HG03175 (cell line): ENCODE measurements around the gene DDIT4.
"Not testable (repeated sequence)": the region's sequence is repeated elsewhere in the genome, so short reads cannot be mapped to it uniquely, and the experiment has no call there.

Source experiments
- ATAC-seq: cut with Tn5 transposase; IDR thresholded peaks from one replicate; pipeline ENCODE4 v1.9.1; 2021; ENCODE audit warnings: mild to moderate bottlenecking, moderate library complexity; ENCODE audit not compliant: unreplicated experiment

DDIT4 gene

DNA sequence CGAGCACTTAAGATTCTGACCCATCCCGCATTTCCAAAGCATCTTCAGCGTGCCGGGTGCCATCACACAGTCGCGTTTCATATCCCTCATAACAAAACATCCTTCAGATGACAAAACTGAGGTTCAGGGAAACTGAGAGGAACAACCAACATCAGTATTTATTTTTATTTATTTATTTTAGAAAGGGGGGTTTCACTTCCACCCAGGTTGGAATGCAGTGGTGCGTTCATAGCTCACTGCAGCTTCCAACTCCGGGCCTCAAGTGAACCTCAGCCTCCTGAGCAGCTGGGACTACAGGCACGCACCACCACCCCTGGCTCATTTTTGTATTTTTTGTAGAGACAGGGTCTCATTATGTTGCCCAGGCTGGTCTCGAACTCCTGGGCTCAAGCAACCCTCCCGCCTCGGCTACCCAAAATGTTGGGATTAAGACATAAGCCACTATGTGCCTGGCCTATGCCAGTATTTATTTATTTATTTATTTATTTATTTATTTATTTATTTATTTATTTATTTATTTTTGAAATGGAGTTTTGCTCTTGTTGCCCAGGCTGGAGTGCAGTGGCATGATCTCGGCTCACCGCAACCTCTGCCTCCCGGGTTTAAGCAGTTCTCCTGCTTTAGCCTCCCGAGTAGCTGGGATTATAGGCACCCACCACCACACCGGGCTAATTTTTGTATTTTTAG is 24.4 kb upstream of the DDIT4 start:
- not testable (repeated sequence) for ATAC-seq

DNA sequence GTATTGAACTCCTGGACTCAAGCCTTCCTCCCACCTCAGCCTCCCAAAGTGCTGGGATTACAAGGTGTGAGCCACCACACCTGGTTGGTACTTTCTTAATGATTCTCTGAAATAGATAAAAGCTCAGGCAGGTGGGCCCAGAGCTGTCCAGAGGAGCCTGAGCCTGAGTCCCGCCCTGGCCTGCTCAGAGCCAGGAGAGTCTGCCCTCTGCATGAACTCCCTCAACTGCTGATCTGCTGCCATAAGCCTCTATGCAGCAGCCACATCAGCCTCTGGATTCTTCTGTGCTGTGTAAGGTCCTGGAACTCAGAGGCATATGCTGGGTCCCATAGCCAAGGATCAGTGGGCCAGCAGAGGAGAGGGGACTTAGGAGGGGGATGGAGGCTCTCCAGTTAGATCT is 23.1 kb upstream of the DDIT4 start:
- no peak for ATAC-seq

- ATAC-seq = no peak
Observed at GRCh38 chr10:72251635-72252034, 22.1 kb upstream of the DDIT4 start.

GRCh38 chr10:72252972-72253371 is 20.8 kb upstream of the DDIT4 start:
- no peak for ATAC-seq

DNA sequence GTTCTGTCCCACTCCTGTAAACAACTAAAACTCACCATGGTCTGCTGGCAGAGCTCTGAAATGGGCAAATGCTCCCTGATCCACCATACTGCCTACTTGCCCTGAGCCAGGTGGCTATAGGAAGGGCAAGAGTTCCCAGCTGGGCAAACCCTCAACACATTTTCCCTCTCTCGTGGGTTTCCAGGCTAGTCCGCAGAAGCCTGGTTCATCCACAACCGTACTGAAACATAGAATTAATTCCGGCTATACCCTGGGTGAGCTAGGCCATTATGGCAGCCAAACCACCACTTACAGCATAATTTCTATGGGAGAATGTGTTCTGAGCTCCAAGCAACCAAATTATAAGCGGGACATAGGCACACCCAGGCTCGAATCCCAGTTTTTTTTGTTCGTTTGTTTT is 20.1 kb upstream of the DDIT4 start:
- no peak for ATAC-seq

- no peak for ATAC-seq
Observed at GRCh38 chr10:72254813-72255568, 18.7 kb upstream of the DDIT4 start.

- no peak for ATAC-seq
Observed at GRCh38 chr10:72255977-72256729, 17.6 kb upstream of the DDIT4 start.

DNA sequence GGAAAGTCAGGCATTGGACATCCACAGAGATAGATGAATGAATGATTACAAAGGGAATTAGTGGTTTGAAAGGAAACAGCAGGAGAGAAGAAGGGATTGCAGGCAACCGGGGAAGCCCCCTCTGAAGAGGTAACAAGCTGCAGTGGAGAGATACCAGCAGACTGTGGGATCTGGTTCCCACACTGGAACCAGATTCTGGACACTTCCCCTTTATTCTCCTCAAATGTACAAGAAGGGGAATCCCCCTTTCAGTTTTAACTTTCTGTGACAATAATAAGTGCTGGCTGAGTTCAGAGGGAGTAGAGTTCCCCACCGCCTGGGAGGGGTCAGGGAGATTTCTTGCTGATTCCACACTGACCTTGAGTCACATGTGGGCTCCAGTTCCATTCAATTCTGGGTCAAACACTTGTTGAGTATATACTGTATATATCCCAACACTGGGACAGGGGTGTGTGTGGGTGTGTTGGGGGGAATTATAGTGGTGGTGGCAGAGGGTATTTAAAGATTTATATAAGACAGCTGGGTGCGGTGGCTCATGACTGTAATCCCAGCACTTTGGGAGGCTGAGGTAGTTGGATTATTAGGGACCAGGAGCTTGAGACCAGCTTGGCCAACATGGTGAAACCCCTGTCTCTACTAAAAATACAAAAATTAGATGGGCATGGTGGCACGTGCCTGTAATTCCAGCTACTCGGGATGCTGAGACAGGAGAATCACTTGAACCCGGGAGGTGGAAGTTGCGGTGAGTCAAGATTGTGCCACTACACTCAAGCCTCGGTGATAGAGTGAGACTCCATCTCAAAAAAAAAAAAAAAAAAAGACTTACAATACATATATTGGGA is 16.5 kb upstream of the DDIT4 start:
- no peak for ATAC-seq

DNA sequence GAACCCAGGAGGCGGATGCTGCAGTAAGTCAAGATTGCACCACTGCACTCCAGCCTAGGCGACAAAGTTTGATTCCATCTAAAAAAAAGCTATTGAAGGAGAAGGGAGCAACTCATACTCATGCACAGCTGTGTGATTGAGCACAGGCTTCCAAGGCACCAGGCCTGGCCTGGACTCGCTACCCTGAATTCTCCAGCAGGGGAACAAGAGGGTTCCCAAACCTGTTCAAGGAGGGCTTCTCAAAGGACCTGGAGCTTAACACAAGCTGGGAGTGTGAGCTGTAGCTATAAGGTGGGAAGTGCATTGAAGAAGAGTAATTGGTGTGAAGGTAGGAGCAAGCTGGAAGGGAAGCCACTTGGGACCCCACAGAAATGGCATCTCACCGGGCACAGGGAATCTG is 15.1 kb upstream of the DDIT4 start:
- ATAC-seq = no peak

DNA sequence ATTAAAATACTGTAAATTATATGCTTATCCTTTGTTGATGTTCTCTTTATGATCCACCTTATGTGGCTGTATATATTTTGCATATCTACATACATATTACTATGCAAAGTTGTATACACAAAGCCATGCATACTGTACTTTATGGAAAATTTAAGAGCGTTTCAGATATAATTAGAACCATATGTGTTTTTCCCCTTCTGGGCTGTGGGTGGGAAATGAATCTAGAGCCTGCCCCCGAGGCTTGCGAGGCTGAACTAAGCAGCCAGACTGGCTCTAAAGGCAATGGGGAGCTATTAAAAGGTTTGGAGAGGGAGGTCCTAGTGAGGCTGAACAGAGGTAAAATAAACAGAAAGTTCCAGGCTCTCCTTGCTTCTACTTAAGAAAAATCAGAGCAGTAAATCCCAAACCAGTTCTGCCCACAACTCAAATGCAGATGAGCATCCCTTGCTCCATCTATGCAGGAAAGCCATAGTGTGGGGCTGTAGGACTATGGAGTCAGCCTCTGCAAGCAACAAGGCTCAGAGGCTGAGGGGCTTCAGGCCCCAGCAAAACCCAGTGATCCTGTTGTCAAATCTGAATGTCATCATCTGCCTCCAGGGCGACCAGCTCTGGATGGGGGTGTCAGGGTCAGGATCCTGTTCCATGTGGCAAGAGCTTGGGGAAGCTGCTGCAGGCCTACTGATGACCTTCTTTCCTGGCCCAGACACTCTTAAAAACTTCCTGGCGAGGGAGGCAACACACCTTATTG is 14.1 kb upstream of the DDIT4 start:
- ATAC-seq = no peak

DNA sequence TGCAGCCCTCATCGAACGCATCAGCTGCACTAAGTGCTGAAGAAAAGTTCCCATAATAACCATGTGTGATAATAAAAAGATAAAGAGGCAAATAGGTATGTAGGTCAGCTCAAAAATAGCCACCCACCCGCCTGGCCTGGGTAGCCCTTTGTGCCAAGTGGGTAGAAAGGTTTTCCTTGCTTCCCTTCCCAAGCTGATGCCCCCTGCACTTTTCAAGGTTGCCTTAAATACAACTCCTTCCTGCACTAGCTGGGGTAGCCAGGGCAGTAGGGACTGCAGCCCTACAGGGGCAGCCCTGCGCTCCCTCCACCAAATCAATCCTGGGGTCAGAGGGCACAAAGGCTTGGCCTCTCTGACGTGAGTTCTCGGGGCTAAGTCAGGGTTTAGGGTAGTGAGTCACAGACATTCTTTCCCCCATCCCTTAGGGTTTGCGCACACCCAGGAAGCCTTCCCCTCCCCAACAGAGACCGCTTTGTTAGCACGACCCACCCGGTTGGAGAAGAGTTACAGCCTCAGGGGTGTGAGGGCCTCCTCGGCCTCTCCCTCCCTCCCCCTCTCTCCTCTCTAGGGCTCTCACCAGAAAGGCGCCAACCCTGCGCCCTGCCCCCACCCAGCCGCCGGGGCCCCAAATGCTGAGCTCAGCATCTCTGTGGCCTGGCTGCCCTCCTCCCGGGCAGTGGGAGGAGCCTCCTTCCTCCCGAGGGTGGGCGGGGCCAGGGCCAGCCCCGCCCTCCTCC is 13.3 kb upstream of the DDIT4 start:
- ATAC-seq = peak; percentile 57

GRCh38 chr10:72260976-72261783 is 12.5 kb upstream of the DDIT4 start:
- ATAC-seq = peak; percentile 66

- peak; percentile 15 for ATAC-seq
Observed at GRCh38 chr10:72261784-72262404, 11.8 kb upstream of the DDIT4 start.

GRCh38 chr10:72263613-72264241 is 10.0 kb upstream of the DDIT4 start:
- no peak for ATAC-seq

DNA sequence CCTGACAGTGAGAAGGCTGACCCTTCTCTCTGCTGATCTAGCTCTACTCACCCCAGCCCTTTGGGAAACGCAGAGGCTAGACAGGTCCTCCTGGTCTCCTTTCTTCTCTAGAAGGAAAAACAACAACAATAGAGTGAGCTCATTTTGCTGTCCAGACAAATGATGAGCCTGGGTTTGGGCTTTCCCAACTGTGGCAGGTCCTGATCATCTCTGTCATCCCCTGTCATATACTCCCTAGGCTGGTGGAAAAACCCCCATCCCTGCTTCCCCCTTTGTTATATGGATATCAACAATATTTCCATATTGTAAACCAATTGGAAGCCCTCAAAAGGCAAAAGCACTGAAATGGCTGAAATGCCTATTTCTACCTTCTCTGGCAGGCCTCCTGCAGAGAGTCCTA is 9.2 kb upstream of the DDIT4 start:
- ATAC-seq = no peak

- ATAC-seq = no peak
Observed at GRCh38 chr10:72265508-72265907, 8.2 kb upstream of the DDIT4 start.

GRCh38 chr10:72265990-72266865 is 7.5 kb upstream of the DDIT4 start:
- no peak for ATAC-seq
